ENCODE measurements around the gene C11orf21.

DNA sequence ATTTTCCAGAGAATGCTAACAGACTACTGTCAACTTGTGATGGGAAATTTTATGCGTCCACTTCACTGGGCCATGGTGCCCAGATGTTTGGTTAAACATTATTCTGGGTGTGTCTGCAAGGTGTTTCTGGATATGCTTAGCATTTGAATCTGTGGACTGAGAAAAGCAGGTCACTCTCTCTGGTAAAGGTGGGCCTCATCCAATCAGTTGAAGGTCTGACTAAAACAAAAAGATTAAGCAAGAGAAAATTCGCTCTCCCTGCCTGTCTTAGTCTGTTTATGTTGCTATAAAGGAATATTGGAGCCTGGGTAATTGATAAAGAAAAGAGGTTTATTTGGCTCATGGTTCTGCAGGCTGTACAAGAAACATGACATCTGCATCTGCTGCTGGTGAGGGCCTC, 43.3 kb upstream of the C11orf21 start:
- TF ChIP-seq EZH2phosphoT487 (IDR thresholded peaks at IDR 0.05; ENCODE audit: insufficient read depth, low read depth): no peak
- no peak for TF ChIP-seq EZH2 (IDR thresholded peaks at IDR 0.05; ENCODE audit: insufficient read depth, poor library complexity, severe bottlenecking)

Data from GM23248 (cell line).